K562 (cell line): ENCODE measurements around the gene CTRB2. TPM values are rescaled to one million over a fixed set of nuclear protein-coding genes. Genes with fewer than 3 reads are reported as not detected.
A peak's percentile ranks its signal among the peaks of the same experiment; 100 is the strongest.

Experiments
- ATAC-seq: fragments of 200-7000 bp; cut with Tn5 transposase; 3 replicates; pipeline ENCODE4 v1.9.1; 2020; ENCODE audit warnings: moderate library complexity
- BruUV-seq: library from RNA; stranded (reverse); fragments of 400-500 nt; replicated peaks from 2 replicates; lab custom pipeline; 2021; lab: Mats Ljungman, UMichigan
- CTCF ChIA-PET: fragments of 300-600 bp; formaldehyde crosslinking; extraction: SDS; loops from one replicate; lab custom pipeline; 2021; ENCODE audit warnings: low intra/inter-chr PET ratio; lab: Yijun Ruan, JAX
- POLR2A ChIA-PET: fragments of 300-600, 350-650 bp; sonication (Branson Sonifier 250); formaldehyde crosslinking; extraction: SDS; loops from one replicate; lab custom pipeline; 2021; ENCODE audit warnings: antibody characterized with exemption, inconsistent platforms; lab: Yijun Ruan, JAX
- DNase-seq, 4 experiments: peaks; one replicate each; pipeline versions ENCODE4 v3.0.0 to v3.0.0-alpha.2; 2011 to 2018; ENCODE audit warnings: low spot score in 3 of 4, mixed read lengths in 3 of 4; ENCODE audit errors: extremely low read depth in 1 of 4
- FAIRE-seq: peaks from 2 replicates; lab custom pipeline; 2011; peaks lifted over from hg19 to GRCh38; lab: Jason Lieb, UNC
- H2AFZ ChIP-seq: 2 replicates; pipeline ENCODE4 v1.6.0; 2011; ENCODE audit warnings: low read depth, low read length, control low read depth, inconsistent platforms
- H3K27ac ChIP-seq: fragments of 200-600 bp; 3 replicates; pipeline ENCODE4 v1.8.0; 2011; ENCODE audit warnings: low read depth, mild to moderate bottlenecking, control low read depth, inconsistent platforms, low read length, moderate library complexity, mixed read lengths; ENCODE audit errors: extremely low read depth
- H3K27me3 ChIP-seq, 2 experiments: fragments of 300-600 bp in 1 of 2; 2 replicates in 1 of 2; 3 replicates in 1 of 2; pipeline versions ENCODE4 v1.6.0 to v1.8.0; 2011; ENCODE audit warnings: inconsistent platforms in 2 of 2, low read length in 2 of 2, mild to moderate bottlenecking in 1 of 2, mixed read lengths in 1 of 2, moderate library complexity in 1 of 2; ENCODE audit not compliant: control insufficient read depth in 2 of 2, insufficient read depth in 2 of 2
- H3K36me3 ChIP-seq: fragments of 300-600 bp; 3 replicates; pipeline ENCODE4 v1.8.0; 2011; ENCODE audit warnings: mild to moderate bottlenecking, low read length, inconsistent platforms; ENCODE audit not compliant: control insufficient read depth, insufficient read depth
- H3K4me1 ChIP-seq, 2 experiments: fragments of 200-600 bp in 1 of 2; replicated peaks in 1 of 2; 2 replicates in 1 of 2; 3 replicates in 1 of 2; pipeline versions ENCODE4 v1.5.1 to v1.8.0; 2011; ENCODE audit warnings: inconsistent platforms in 2 of 2, low read length in 2 of 2, mild to moderate bottlenecking in 1 of 2, mixed read lengths in 1 of 2, moderate library complexity in 1 of 2; ENCODE audit not compliant: control insufficient read depth in 2 of 2, insufficient read depth in 2 of 2
- H3K4me2 ChIP-seq: 2 replicates; pipeline ENCODE4 v1.6.1; 2011; ENCODE audit warnings: low read length, control low read depth, inconsistent platforms, mixed read lengths; ENCODE audit not compliant: insufficient read depth
- H3K4me3 ChIP-seq: fragments of 200-600 bp; sonication (generic), shearing (Covaris generic); 2 replicates; pipeline ENCODE4 v1.5.1; 2016; ENCODE audit warnings: control low read depth, inconsistent platforms
- H3K79me2 ChIP-seq: fragments of 200-600 bp; 3 replicates; pipeline ENCODE4 v1.8.0; 2011; ENCODE audit warnings: low read length, inconsistent platforms; ENCODE audit not compliant: control insufficient read depth, insufficient read depth
- H3K9ac ChIP-seq, 2 experiments: 2 replicates each; pipeline versions ENCODE4 v1.6.0 to v1.6.1; 2011; ENCODE audit warnings: low read depth in 2 of 2, low read length in 2 of 2, control low read depth in 1 of 2, inconsistent platforms in 1 of 2, mild to moderate bottlenecking in 1 of 2, mixed read lengths in 1 of 2; ENCODE audit not compliant: insufficient read depth in 1 of 2
- H3K9me1 ChIP-seq: one replicate; pipeline ENCODE4 v1.6.0; 2011; ENCODE audit warnings: inconsistent platforms, mild to moderate bottlenecking, low read length, moderate library complexity; ENCODE audit not compliant: control insufficient read depth, insufficient read depth
- H3K9me3 ChIP-seq: replicated peaks from 2 replicates; pipeline ENCODE4 v1.5.1; 2011; ENCODE audit warnings: low read depth, low read length, inconsistent platforms; ENCODE audit not compliant: control insufficient read depth, insufficient read depth
- H4K20me1 ChIP-seq: replicated peaks from 2 replicates; pipeline ENCODE4 v1.6.1; 2011; ENCODE audit warnings: low read length, inconsistent platforms, mixed read lengths; ENCODE audit not compliant: control insufficient read depth, insufficient read depth
- HNRNPL ChIP-seq: fragments of 200-400 bp; formaldehyde crosslinking; IDR thresholded peaks from 2 replicates; pipeline ENCODE4 v1.6.1; 2017; ENCODE audit warnings: low read depth, mild to moderate bottlenecking, low read length
- ZNF395 ChIP-seq: fragments of 200-800 bp; sonication (Bioruptor generic); IDR thresholded peaks from 2 replicates; pipeline ENCODE4 v1.6.1; 2017; ENCODE audit warnings: missing genetic modification characterization, missing compliant biosample characterization
- WGBS: fragments of 100-300 bp; shearing (Covaris generic); methylation state at CpG from one replicate; pipeline ENCODE4 v1.1.6; 2016; ENCODE audit warnings: low coverage, mixed read lengths; ENCODE audit not compliant: insufficient coverage; ENCODE audit errors: missing lambda C conversion rate; 5-methylcytosine and 5-hydroxymethylcytosine counted together
- in situ Hi-C: fragments of 300-500 bp; cut with MboI; formaldehyde crosslinking; loops from 4 replicates; pipeline ENCODE4 v1.15.0; 2018; ENCODE audit warnings: inconsistent platforms, mixed read lengths
- intact Hi-C: fragments of 100-400 bp; cut with micrococcal nuclease; formaldehyde crosslinking; loops from 2 replicates; pipeline ENCODE4 v1.14.2; 2022
- polyA plus RNA-seq, 8 experiments: library from polyadenylated mRNA; depleted of rRNA in 4 of 8; stranded (reverse) in 5 of 8; unstranded in 3 of 8; fragments of >200 nt; fragmentation: Nextera tagmentation in 2 of 8; fragmentation: Illumina TruSeq in 1 of 8; extraction: Ambion mirVana in 2 of 8; extraction: Trizol in 1 of 8; gene quantifications; 2 replicates each; pipeline versions ENCODE4 v1.2.1 to v1.2.3, GENCODE V29; 2011 to 2014; ENCODE audit warnings: inconsistent platforms in 1 of 8, missing spikeins in 1 of 8
- total RNA-seq, 7 experiments: library from RNA; depleted of rRNA in 6 of 7; stranded (reverse); fragments of >200 nt in 6 of 7; fragmentation: Illumina TruSeq in 2 of 7; extraction: Trizol in 2 of 7; gene quantifications; 2 replicates each; pipeline versions ENCODE4 v1.2.1 to v1.2.3, GENCODE V29; 2011 to 2021; ENCODE audit warnings: low replicate concordance in 1 of 7

The CTRB2 gene
- total and polyA plus RNA-seq, 9 of the 15 experiments (the other 6 are each of a cell fraction or from before 2014, with no cell fraction given), result 5.1 TPM; not detected in 8

- no TSS peak for BruUV-seq
- no peak for FAIRE-seq
Observed at GRCh38 chr16:75234856-75235696, 28.1 kb upstream of the CTRB2 start.

More at GRCh38 chr16:75234856-75235696, 28.1 kb upstream of the CTRB2 start:
- no peak overlapping the region for H3K9ac ChIP-seq
- no peak overlapping the region for H3K27ac ChIP-seq
- in situ Hi-C loops (no loop called here), intact Hi-C loops (loop anchor here (1.0 to 5.0 kb wide), 5 partner anchors 38 to 527 kb away; no protein-coding TSS in a partner anchor)
- no peak for TF ChIP-seq ZNF395 (CRISPR knock-in tag)
- peak; percentile 85 for TF ChIP-seq HNRNPL
- no peaks in the 10 kb centered on the region for H3K9me3 ChIP-seq
- no peak overlapping the region for H3K4me2 ChIP-seq
- H3K4me1 ChIP-seq, result peaks cover 0 to 62% of the 10 kb centered on the region in 2 experiments; a peak in 3 of 5 replicates
- H4K20me1 ChIP-seq, result 0 out of 2 replicates have a peak, but pooled peaks cover 4% of the 10 kb centered on the region
- no peaks in the 10 kb centered on the region for H3K27me3 ChIP-seq
- no peaks in the 10 kb centered on the region for H3K79me2 ChIP-seq
- ChIA-PET POLR2A (interaction anchor here (1.9 kb wide), 1 partner anchor 8 kb away, joined by 5 read pairs; no protein-coding TSS in a partner anchor), CTCF (interaction anchor here (1.0 to 3.0 kb wide), 3 partner anchors 150 to 283 kb away, joined by 5 to 27 read pairs (median 10); no protein-coding TSS in a partner anchor)
- H3K4me3 ChIP-seq, result no peak overlapping the region
- DNase-seq, result no peak
- peaks cover 40% of the 10 kb centered on the region; the same call in 2 of the 3 replicates for H3K36me3 ChIP-seq
- H3K9me1 ChIP-seq, result peaks cover 9% of the 10 kb centered on the region
- no peak for ATAC-seq
- WGBS, result 94% methylated on average over 27 of the region's 48 CpGs
- no peak overlapping the region for H2AFZ ChIP-seq
